HG02981 (cell line): ENCODE results near the gene OR3A3.

ENCODE experiments used
- ATAC-seq: cut with Tn5 transposase; IDR thresholded peaks from one replicate; pipeline ENCODE4 v1.9.1; 2021; ENCODE audit warnings: mild to moderate bottlenecking, moderate library complexity; ENCODE audit not compliant: unreplicated experiment

Gene OR3A3

DNA sequence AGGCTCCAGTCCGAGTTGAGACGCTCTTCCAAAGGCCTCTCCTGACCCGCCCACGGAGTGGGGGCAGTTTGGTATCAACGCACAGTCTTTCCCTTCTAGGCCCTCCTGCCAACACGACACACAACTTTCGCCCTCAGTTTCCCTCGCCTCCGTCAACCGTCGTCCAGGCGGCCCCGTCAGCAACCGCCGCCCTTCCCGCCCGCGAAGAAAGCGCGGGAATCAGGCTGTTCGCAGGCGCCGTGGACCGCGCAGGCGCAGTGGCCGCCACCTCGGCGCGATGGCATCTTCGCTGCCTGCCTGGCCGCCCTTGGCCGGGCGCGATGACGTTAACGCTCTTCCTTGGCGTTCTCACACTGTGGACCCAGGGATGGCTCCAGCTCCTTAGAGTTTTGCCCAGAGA is 60.4 kb downstream of the OR3A3 start, which contains the start of gene SPATA22:
Gene SPATA22 (minus strand): TSS at position 221 of the 400 bp plus-strand sequence. CDS start 2,494 bp downstream, outside the sequence.
- ATAC-seq: no peak

DNA sequence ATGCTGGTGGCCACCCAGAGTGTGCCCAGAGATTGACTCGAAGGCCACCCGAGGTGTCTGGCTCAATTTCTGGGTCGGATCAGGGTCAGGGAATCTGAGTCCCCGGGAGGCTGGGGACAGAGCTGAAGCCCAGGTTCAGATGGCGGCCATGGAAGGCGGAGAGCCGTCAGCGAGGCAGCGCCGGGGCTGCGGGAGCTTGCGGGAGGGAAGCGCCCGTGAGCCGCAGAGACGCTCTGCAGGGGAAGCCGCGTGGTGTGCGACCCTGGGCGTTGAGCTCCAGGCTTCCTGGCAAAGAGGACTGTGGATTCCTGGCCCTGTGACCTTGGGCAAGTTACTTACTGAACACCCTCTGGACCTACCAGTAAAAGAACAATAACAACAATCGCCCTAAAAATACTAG is 61.0 kb downstream of the OR3A3 start:
- no peak for ATAC-seq
